Ishikawa (cell line): ENCODE measurements around the gene PNPLA2.

Experiments used
- EP300 ChIP-seq: IDR thresholded peaks from 2 replicates; pipeline ENCODE4 v1.6.1; 2012; ENCODE audit warnings: borderline replicate concordance
- FOXM1 ChIP-seq: IDR thresholded peaks from 2 replicates; pipeline ENCODE4 v1.6.1; 2012; ENCODE audit warnings: low read depth, borderline replicate concordance
- RAD21 ChIP-seq: IDR thresholded peaks from 2 replicates; pipeline ENCODE4 v1.6.1; 2012; ENCODE audit warnings: low read depth
- TAF1 ChIP-seq: IDR thresholded peaks from 2 replicates; pipeline ENCODE4 v1.6.1; 2012; ENCODE audit warnings: low read depth, mild to moderate bottlenecking
- YY1 ChIP-seq: IDR thresholded peaks from 2 replicates; pipeline ENCODE4 v1.6.1; 2012; ENCODE audit warnings: low read depth
- TF ChIP-seq, protein P1 (sequence below): IDR thresholded peaks from 2 replicates; pipeline ENCODE4 v1.6.1; 2012

DNA sequence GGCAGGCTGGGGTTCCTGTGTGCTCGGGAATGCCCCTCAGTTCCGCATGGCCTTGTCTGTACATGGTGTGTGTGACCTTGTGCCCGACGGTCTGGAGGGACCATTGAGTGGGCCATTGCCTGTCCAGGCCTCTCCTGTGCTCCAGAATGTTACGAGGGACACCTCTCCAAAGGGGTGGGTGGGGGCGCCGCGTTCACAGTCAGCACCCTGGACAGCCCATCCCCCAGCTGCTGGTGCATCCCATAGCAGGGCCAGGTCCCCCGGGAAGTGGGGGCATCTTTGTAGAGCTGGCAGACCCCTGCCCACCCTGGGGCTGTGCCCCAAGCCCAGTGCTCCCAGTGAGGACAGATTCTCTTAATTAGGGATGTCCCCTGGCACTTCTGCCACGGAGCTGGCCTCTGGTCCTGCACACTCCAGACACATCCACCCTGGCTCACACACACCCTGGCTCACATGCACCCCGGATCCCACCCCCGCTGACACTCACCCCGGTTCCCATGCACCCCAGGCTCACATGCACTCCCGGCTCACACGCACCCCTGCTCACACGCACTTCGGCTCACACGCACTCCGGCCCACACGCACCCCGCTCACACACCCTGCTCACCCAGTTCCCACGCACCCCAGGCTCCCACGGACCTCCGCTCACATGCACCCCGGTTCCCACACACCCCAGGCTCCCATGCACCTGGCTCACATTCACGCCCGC lies 39.5 kb downstream of the PNPLA2 start:
- TF ChIP-seq RAD21 (no peak), EP300 (no peak), TAF1 (no peak), FOXM1 (no peak), YY1 (no peak)
- TF ChIP-seq, protein P1, sequence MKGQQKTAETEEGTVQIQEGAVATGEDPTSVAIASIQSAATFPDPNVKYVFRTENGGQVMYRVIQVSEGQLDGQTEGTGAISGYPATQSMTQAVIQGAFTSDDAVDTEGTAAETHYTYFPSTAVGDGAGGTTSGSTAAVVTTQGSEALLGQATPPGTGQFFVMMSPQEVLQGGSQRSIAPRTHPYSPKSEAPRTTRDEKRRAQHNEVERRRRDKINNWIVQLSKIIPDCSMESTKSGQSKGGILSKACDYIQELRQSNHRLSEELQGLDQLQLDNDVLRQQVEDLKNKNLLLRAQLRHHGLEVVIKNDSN = no peak
